B cell (primary cell): ENCODE measurements around the gene A1BG. TPM values are rescaled to one million over a fixed set of nuclear protein-coding genes. Genes with fewer than 3 reads are reported as not detected.

Experiments
- ATAC-seq: fragments of 200-7000 bp; cut with Tn5 transposase; one replicate; pipeline ENCODE4 v1.10.0; 2021; ENCODE audit warnings: low read depth, mild to moderate bottlenecking, moderate number of reproducible peaks, moderate library complexity
- CTCF ChIA-PET: fragments of 350-600 bp; sonication (Branson Sonifier 250); formaldehyde crosslinking; loops from one replicate; lab custom pipeline; 2021; ENCODE audit warnings: antibody characterized with exemption, inconsistent platforms; lab: Charles Lee
- POLR2A ChIA-PET: fragments of 350-600 bp; sonication (Branson Sonifier 250); formaldehyde crosslinking; loops from one replicate; lab custom pipeline; 2021; ENCODE audit warnings: antibody characterized with exemption; lab: Charles Lee
- DNase-seq: peaks from one replicate; pipeline ENCODE4 v3.0.0; 2013
- H2AFZ ChIP-seq: 2 replicates; pipeline ENCODE4 v1.6.1; 2012; ENCODE audit warnings: mild to moderate bottlenecking, low read depth, low read length; ENCODE audit not compliant: insufficient read depth, poor library complexity, severe bottlenecking
- H3K27ac ChIP-seq, 2 donors: 1 replicate in 1 of 2; 2 replicates in 1 of 2; pipeline ENCODE4 v1.5.1; 2012 to 2013; ENCODE audit warnings: low read length in 2 of 2, mild to moderate bottlenecking in 2 of 2, moderate library complexity in 1 of 2
- H3K27me3 ChIP-seq, 4 experiments: fragments of 200-600 bp in 1 of 4; sonication (generic) in 1 of 4; replicated peaks in 1 of 4; 1 replicate in 2 of 4; 2 replicates in 2 of 4; pipeline versions ENCODE4 v1.6.1 to v1.7.0; 2013 to 2016; ENCODE audit warnings: low read length in 3 of 4, mild to moderate bottlenecking in 2 of 4, mixed read lengths in 1 of 4, moderate library complexity in 1 of 4; ENCODE audit not compliant: insufficient read depth in 4 of 4, control insufficient read depth in 3 of 4; ENCODE audit errors: control extremely low read depth in 1 of 4
- H3K36me3 ChIP-seq, 2 experiments: replicated peaks in 1 of 2; 1 replicate in 1 of 2; 2 replicates in 1 of 2; pipeline versions ENCODE4 v1.6.1 to v1.7.1; 2013; ENCODE audit warnings: low read length in 1 of 2; ENCODE audit not compliant: insufficient read depth in 2 of 2, control insufficient read depth in 1 of 2; ENCODE audit errors: control extremely low read depth in 1 of 2, extremely low read depth in 1 of 2
- H3K4me1 ChIP-seq, 2 donors: fragments of 200-600 bp in 1 of 2; sonication (generic) in 1 of 2; 1 replicate in 1 of 2; 2 replicates in 1 of 2; pipeline versions ENCODE4 v1.5.1 to v1.6.1; 2013 to 2017; ENCODE audit warnings: low read length in 2 of 2; ENCODE audit not compliant: control insufficient read depth in 2 of 2, insufficient read depth in 2 of 2
- H3K4me2 ChIP-seq: replicated peaks from 2 replicates; pipeline ENCODE3; 2012; ENCODE audit warnings: mild to moderate bottlenecking, low read depth, low read length; ENCODE audit not compliant: poor library complexity, severe bottlenecking
- H3K4me3 ChIP-seq, 5 experiments: fragments of 200-600 bp in 1 of 5; sonication (generic) in 1 of 5; 1 replicate in 3 of 5; 2 replicates in 2 of 5; pipeline versions ENCODE4 v1.5.1 to v1.7.0; 2011 to 2016; ENCODE audit warnings: low read length in 4 of 5, mild to moderate bottlenecking in 4 of 5, low read depth in 2 of 5, control low read depth in 1 of 5, moderate library complexity in 1 of 5; ENCODE audit not compliant: insufficient read depth in 1 of 5; ENCODE audit errors: control extremely low read depth in 1 of 5, extremely low read depth in 1 of 5
- H3K79me2 ChIP-seq: fragments of 200-600 bp; sonication (generic); one replicate; pipeline ENCODE4 v1.6.0; 2016; ENCODE audit warnings: low read length; ENCODE audit not compliant: control insufficient read depth, insufficient read depth
- H3K9ac ChIP-seq: fragments of 200-600 bp; sonication (generic); 2 replicates; pipeline ENCODE4 v1.6.1; 2017; ENCODE audit warnings: mild to moderate bottlenecking, low read length, moderate library complexity
- H3K9me3 ChIP-seq, 3 donors: one replicate each; pipeline versions ENCODE4 v1.6.1 to v1.7.1; 2013; ENCODE audit warnings: low read length in 2 of 3; ENCODE audit not compliant: control insufficient read depth in 2 of 3, insufficient read depth in 1 of 3; ENCODE audit errors: control extremely low read depth in 1 of 3
- H4K20me1 ChIP-seq: 2 replicates; pipeline ENCODE4 v1.6.0; 2012; ENCODE audit warnings: mild to moderate bottlenecking, low read length; ENCODE audit not compliant: insufficient read depth, control insufficient read depth, poor library complexity, severe bottlenecking
- H3K27ac Mint-ChIP-seq: one replicate; pipeline ENCODE4 v1.8.0; 2021; ENCODE audit warnings: mixed read lengths
- H3K27me3 Mint-ChIP-seq: one replicate; pipeline ENCODE4 v1.8.0; 2021; ENCODE audit warnings: mixed read lengths
- H3K4me1 Mint-ChIP-seq: one replicate; pipeline ENCODE4 v1.8.0; 2021; ENCODE audit warnings: mixed read lengths
- H3K4me3 Mint-ChIP-seq: one replicate; pipeline ENCODE4 v1.8.0; 2021; ENCODE audit warnings: mixed read lengths
- H3K9me3 Mint-ChIP-seq: one replicate; pipeline ENCODE4 v1.8.0; 2022; ENCODE audit warnings: mixed read lengths; ENCODE audit not compliant: insufficient read depth
- EZH2 ChIP-seq: IDR thresholded peaks from 2 replicates; pipeline ENCODE4 v1.6.1; 2012; ENCODE audit warnings: borderline replicate concordance, low read depth, mild to moderate bottlenecking, moderate library complexity, low read length; ENCODE audit not compliant: insufficient read depth, poor library complexity, severe bottlenecking
- WGBS: methylation state at CpG from one replicate; pipeline ENCODE4 v1.1.5; 2013; ENCODE audit warnings: missing lambda C conversion rate; ENCODE audit not compliant: insufficient coverage; 5-methylcytosine and 5-hydroxymethylcytosine counted together
- intact Hi-C: fragments of 100-400 bp; cut with micrococcal nuclease; formaldehyde crosslinking; loops from one replicate; pipeline ENCODE4 v1.10.0; 2022
- polyA plus RNA-seq: library from polyadenylated mRNA; depleted of rRNA; stranded (reverse); fragments of >200 nt; gene quantifications from 2 replicates; pipeline ENCODE4 v1.2.3, GENCODE V29; 2012
- total RNA-seq, 2 donors: library from RNA; stranded (reverse); fragments of 120-200 nt in 1 of 2; gene quantifications; 1 replicate in 1 of 2; 2 replicates in 1 of 2; pipeline versions ENCODE4 v1.2.3 to v1.2.4, GENCODE V29; 2013 to 2022
- TF ChIP-seq, protein P1 (sequence below): fragments of 200-600 bp; IDR thresholded peaks from one replicate; pipeline ENCODE4 v1.8.0; 2022; ENCODE audit warnings: antibody characterized with exemption, mild to moderate bottlenecking

The A1BG gene
- total and polyA plus RNA-seq, 2 donors (not counting 1 experiment from before 2014, with no cell fraction given) = 18.4 to 52.6 TPM

DNA sequence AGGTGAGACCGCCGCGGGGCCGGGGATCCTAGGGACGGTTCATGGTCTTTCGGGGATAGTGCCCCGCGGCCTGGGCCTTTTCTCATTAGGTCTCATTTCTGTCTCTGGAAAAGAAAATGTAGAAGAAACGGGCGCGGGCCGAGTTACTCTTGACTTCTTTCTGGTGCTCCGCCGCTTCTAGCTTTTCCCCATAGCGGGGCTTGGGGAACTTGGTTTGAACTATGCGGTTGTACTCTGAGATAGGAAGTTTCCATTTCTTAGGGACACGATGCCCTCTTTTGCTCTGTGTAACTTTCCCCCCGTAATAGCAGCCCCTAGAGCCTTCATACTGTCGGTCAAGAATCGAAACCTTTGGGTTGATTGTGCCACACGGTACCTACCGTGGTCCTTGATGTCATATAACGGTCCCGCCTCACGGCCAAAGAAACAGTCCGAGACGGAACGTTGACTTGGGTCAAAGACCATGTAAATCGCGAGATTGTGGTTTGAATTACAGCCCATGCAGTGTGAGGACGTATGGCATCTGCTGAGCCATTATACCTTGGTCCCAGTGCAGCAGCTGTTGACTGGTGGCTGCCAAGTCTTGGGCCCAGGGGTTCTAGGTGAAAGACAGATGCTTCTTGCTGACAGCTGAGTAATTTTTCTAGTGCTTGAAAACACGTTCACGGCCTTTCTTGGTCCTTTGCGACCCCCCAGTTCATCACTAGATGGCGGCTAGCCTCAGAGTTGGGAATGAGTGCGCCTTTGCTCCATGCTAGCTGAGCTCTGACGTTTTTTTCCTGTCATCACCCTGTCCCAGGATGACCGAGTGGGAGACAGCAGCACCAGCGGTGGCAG, 34.3 kb upstream of the A1BG start:
- Histone ChIP-seq H3K4me3 (peak overlapping the region; percentile 71 to 87 (median 76)), H3K4me1 (peaks cover 22 to 27% of the 10 kb centered on the region in 2 donors), H4K20me1 (peaks cover 43% of the 10 kb centered on the region), H3K9me3 (no peaks in the 10 kb centered on the region), H3K79me2 (peaks cover 63% of the 10 kb centered on the region), H3K27ac (peak overlapping the region; percentile 75 to 94), H2AFZ (peak overlapping the region; percentile 81), H3K27me3 (no peaks in the 10 kb centered on the region), H3K36me3 (peaks cover 5 to 24% of the 10 kb centered on the region in 2 experiments), H3K4me2 (peak overlapping the region; percentile 84), H3K9ac (peak overlapping the region; percentile 69)
- Mint-ChIP-seq H3K4me3 (peak overlapping the region; percentile 97), H3K27ac (peak overlapping the region; percentile 99), H3K9me3 (no peaks in the 10 kb centered on the region), H3K27me3 (no peaks in the 10 kb centered on the region), H3K4me1 (peaks cover 40% of the 10 kb centered on the region)
- POLR2A ChIA-PET = interaction anchor here (2.9 kb wide), 1 partner anchor 25 kb away, joined by 18 read pairs; the partner anchor contains the start of gene ZNF497
- CTCF ChIA-PET = no interaction called here
- TF ChIP-seq EZH2 = no peak
- TF ChIP-seq, protein P1, sequence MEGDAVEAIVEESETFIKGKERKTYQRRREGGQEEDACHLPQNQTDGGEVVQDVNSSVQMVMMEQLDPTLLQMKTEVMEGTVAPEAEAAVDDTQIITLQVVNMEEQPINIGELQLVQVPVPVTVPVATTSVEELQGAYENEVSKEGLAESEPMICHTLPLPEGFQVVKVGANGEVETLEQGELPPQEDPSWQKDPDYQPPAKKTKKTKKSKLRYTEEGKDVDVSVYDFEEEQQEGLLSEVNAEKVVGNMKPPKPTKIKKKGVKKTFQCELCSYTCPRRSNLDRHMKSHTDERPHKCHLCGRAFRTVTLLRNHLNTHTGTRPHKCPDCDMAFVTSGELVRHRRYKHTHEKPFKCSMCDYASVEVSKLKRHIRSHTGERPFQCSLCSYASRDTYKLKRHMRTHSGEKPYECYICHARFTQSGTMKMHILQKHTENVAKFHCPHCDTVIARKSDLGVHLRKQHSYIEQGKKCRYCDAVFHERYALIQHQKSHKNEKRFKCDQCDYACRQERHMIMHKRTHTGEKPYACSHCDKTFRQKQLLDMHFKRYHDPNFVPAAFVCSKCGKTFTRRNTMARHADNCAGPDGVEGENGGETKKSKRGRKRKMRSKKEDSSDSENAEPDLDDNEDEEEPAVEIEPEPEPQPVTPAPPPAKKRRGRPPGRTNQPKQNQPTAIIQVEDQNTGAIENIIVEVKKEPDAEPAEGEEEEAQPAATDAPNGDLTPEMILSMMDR = no peak
- DNase-seq = no peak
- ATAC-seq = no peak
- intact Hi-C loops = loop anchor here (1.0 kb wide), 5 partner anchors 14 to 82 kb away; partner anchors contain the start of genes ERVK3-1, ZNF132 and ZNF324B
- WGBS = 10% methylated on average over 35 of the region's 39 CpGs
